ELR (cell line): Measurements from ENCODE around the gene CBX3.
A peak's percentile ranks its signal among the peaks of the same experiment; 100 is the strongest.
"Not testable (repeated sequence)": the region's sequence is repeated elsewhere in the genome, so short reads cannot be mapped to it uniquely, and the experiment has no call there.

Experiments
- DNase-seq: peaks from one replicate; pipeline ENCODE4 v3.0.0-alpha.2; 2015; ENCODE audit warnings: low read depth

CBX3 gene

GRCh38 chr7:26201247-26202018, at the start of gene CBX3:
Gene CBX3, plus strand, starts transcription at chr7:26201745. Its CDS starts 1,254 bp downstream, at chr7:26202999.
- peak; percentile 92 for DNase-seq

DNA sequence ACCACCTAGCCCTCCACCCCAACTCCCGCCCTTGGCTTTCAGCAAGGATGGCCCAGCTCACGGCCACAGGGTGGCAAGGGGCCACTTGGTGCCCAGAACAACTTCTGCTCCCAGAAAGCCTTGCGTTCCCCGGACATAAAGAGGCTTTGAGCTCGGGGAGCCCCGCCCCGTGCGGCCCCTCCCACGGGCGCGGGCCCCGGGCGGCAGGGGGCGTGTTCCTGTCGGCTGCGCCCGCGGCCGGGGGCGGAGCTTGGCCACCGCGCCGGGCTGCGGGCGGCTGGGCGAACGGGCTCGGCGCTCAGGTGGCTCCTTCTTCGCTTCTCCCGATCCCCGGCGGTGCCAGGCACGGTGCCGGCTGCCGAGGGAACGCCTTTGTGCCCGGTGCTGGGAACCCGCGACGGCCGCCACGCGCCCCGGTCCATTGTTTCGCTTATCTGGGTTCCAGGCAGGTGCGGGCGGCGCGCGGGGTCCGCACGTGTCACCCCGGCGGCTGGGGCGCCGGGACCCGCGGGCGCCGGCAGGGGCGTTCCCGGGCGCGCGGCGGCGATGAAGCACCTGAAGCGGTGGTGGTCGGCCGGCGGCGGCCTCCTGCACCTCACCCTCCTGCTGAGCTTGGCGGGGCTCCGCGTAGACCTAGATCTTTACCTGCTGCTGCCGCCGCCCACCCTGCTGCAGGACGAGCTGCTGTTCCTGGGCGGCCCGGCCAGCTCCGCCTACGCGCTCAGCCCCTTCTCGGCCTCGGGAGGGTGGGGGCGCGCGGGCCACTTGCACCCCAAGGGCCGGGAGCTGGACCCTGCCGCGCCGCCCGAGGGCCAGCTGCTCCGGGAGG, 49.4 kb upstream of the CBX3 start, which contains the start of gene NFE2L3:
Gene NFE2L3, plus strand, starts transcription at position 246 of the 829 bp plus-strand sequence. Its CDS starts 301 bp downstream, at position 547.
- DNase-seq: peak; percentile 85

DNA sequence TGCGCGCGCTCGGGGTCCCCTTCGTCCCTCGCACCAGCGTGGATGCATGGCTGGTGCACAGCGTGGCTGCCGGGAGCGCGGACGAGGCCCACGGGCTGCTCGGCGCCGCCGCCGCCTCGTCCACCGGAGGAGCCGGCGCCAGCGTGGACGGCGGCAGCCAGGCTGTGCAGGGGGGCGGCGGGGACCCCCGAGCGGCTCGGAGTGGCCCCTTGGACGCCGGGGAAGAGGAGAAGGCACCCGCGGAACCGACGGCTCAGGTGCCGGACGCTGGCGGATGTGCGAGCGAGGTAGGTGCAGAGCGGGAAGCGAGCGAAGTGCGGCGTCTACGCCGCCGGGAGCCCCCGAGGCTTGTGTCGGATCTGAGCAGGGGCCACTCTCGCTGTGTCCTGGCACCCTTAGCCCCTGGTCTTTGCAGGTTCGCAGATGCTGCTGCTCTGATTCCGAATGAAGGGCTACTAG, 48.7 kb upstream of the CBX3 start:
- peak; percentile 30 for DNase-seq

GRCh38 chr7:26153241-26153822, 48.2 kb upstream of the CBX3 start:
- peak; percentile 35 for DNase-seq

DNA sequence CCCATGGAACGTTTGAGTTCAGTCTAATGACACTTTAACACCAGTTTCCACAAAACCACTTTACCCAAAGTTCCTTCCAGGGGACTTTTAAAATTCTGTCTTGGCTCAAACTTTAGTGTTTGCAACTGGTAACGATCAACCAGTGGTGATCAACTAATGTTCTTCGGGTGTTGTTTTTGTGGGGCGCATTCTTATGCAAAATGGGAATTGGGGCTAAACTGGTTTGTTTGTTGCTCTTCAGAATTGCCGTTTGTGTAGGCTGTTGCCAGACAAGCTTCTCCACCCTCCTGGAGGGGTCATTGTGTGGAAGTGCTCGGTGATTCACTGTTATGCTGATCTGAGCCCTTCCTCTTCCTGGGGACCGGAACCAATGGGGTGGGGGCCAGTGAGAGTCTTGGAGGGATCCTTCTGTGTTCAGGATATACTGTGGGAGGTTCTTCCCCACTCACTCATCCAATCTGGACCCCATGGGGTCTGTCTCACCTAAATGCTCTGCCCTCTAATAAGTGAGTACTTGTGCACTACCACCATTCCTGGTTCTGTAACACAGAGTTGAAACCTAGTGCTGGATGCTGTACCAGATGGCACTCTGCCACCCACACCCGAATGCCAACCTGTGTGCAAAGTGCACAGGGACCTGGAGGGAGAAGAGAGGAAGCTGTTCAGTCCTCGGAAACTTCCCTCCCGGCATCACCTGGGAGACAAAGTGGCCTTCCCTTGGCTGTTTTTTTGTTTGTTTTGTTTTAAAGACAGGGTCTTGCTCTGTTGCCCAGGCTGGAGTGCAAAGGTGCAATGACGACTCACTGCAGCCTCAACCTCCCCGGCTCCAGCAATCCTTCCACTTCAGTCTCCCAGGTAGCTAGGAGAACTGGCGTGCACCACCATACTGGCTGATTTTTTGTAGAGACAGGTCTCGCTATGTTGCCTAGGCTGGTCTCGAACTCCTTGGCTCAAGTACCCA, 47.4 kb upstream of the CBX3 start:
- peak; percentile 89 for DNase-seq

DNA sequence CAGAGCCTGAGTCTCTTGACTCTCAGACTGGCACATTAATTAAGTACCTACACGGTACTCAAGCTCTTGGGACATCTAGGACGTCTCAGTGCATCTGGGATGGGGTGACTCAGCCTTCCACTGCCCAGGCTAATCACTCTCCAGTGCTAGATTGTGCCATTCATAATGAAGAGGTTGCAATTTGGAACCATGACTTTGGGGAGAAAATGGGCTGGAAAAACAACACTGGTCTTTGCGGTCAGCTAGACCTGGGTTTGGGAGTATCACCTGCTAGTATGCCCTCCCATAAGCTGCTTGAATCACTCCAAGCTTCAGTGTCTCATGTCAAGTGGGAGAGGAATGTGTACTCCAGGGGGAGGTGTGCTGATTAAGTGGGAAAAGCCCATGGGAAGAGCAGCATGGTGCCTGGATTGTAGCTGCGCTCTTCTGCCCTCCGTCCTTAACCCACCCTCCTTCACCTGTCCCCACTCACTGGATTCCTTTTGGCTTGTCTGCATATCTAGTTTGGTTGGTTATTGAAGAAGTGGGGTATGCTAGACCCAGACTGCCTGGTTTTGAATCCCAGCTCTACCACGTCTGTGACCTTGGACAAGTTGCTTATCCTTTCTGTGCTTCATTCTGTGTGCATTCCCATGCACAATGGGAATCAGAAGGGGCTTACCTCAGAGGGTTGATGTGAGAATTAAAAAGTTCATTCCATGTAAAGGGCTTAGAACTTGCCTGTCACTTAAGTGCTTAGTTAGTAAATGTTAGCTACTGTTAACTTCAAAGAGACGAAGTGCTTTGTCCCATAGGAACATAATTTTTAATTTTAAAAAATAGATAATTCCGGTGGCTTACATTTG, 45.8 kb upstream of the CBX3 start:
- peak; percentile 85 for DNase-seq

DNA sequence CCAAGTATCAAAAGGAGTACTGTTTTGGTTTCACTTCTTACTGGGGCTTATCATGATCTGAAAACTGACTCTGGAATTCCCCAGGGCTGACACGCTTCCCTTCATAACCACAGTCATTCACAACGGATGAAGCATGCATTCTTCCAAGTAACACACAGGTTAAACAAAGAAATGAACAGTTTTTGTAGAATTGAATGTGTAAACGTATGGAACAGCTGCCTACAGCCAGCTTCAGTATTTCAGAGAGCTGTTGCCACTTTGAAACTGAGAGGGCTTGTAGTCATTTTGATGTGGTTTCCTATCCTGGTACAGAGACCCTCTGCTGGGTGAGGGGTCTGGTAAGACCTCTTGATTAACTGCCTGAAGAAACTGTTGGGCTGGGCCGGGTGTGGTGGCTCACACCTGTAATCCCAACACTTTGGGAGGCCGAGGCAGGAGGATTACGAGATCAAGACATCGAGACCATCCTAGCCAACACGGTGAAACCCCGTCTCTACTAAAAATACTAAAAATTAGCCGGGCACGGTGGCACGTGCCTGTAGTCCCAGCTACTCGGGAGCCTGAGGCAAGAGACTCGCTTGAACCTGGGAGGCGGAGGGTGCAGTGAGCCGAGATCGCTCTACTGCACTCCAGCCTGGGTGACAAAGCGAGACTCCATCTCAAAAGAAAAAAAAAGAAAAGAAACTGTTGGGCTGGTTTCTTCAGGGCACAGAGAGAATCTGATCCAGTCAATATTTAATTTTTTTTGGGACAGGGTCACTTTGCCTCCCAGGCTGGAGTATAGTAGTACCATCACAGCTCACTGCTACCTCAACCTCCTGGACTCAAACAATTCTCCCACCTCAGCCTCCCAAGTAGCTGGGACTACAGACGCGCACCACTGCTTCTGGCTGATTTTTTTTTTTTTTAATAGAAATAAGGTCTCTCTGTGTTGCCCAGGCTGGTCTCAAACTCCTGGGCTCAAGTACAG, 44.8 kb upstream of the CBX3 start:
- DNase-seq: peak; percentile 98

DNA sequence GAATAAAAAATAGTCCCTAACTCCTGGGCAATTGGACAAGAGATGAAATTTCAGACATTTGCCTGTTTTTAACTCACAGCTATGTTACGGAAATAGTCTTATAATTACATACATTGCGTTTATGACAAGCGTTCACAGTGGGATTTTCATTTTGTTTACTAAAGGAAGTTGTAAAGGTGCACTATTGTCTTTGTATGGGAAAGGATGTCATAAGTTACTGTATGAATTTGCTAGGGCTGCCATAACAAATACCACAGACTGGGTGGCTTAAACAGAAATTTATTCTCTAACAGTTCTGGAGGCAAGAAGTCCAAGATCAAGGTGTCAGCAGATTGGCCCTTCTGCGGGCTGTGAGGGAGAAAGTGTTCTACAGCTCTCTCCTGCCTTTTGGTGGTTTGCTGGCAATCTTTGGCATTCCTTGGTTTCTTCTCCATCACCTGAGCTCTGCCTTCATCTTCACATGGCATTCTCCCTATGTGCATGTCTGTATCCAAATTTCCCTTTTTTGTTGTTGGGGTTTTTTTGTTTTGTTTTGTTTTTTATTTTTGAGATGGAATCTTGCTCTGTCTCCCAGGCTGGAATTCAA, 43.9 kb upstream of the CBX3 start:
- DNase-seq: no peak

DNA sequence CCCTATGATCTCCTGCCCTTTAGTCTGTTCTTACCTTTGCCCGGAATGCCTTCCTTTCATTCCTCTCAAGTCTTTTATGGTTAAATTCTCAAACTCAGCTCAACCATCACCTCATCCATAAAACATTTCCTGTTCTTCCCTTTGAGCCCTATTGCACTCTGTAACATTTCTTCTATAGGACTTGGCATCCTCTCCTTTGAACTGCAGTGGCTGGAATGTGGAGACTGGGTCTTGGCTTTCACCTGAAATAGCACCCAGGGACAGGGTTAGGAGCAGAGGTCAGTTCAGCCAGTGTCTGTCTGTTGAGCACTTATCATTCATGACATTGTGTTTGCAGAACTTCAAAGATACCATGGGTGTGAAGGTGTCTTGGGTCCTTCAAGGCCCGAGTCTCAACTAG, 42.3 kb upstream of the CBX3 start:
- peak; percentile 54 for DNase-seq

GRCh38 chr7:26160896-26161295, 40.6 kb upstream of the CBX3 start:
- DNase-seq: no peak

- DNase-seq: no peak
Measured at GRCh38 chr7:26162431-26162830, 39.1 kb upstream of the CBX3 start.

GRCh38 chr7:26163804-26164203, 37.7 kb upstream of the CBX3 start:
- not testable (repeated sequence) for DNase-seq

GRCh38 chr7:26165950-26166683, 35.4 kb upstream of the CBX3 start:
- DNase-seq: no peak

DNA sequence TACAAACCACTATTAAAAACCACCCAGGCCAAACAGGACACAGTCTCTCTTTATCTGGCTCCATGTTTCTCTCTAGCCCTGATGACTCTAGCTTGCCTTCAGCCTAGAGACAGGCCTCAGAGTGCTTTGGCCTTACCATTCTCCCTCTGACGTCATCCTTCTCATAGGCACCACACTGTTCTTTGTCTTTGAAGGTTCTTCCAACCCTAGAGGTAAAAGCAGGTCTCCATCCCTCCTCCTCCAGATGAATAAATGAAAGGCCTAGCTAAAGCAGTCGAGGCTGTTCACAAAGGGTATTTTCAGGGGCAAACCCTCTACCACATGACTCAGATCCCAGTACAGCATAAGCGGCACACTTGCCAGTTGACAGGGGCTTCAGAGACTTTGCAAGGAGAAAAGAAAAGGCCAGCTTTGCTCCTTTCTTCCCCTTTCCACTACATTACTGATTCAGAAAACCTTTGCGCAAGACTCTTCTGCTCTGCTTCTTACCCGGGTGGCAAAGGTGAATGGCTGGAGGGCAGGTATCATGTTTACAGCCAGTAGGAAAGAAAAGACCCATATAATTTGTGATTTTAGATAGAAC, 34.8 kb upstream of the CBX3 start:
- DNase-seq: no peak

DNA sequence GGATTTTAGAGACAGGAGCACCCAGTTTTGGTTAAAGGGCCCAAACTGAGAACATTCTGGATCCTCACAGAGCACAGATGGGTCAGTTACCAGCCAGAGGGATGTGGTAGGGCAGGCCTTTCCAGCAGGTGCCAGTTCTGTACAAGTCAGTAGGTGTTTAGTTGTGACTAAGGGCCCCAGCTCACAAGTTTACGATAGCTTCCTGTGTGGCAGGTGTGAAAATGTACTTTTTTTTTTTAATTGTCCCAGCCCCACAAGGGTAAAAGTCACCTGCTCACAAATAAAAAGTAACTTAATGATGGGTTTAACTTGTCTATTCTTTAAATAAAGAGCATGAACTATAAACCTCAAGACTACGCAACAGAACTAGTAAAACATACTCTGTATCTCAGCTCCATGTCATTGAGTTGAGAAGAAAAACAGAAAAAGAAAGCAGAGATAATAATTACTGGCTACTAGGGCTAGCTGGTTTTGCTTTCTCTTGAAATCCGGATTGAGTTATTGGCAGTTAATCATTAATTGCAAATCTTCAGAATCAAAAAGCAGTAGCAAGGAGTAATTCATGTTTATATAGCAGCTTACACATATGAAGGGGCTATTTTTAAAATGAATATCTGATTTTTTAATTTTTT, 34.1 kb upstream of the CBX3 start:
- no peak for DNase-seq

DNA sequence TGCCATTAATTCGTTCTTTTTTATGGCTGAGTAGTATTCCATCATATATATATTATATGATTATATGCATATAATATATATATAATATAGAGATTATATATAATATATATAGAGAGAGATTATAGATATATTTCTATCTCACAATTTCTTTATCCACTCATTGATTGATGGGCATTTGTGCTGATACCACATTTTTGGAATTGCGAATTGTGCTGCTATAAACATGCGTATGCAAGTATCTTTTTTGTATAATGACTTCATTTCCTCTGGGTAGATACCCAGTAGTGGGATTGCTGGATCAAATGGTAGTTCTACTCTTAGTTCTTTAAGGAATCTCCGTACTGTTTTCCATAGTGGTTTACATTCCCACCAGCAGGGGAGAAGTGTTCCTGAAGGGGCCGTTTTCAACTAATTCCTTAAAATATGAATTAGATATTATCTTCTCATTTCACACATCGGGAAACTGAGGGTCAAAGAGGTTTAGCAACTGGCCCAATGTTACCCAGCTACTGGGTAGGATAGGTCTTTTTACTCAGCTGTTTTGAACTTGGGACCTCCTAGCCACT, 33.0 kb upstream of the CBX3 start:
- no peak for DNase-seq

DNA sequence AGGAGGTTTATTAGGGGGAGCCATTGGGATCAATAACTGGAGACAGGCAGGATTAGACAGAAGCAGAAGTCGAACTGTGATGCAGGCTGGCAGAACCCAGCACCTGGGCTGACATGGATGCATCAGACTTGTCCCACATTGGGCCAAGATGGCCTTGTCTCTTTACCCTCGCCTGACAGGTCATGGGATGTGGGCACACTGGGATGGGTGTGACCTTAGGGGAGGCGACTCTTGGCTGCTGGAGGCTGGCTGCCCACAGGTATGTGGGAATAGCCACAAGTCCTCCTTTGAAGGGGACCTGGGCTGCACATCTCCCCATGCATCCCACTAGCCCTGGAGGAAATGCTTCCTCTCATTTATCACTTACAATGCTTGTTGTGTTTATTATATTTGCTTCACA, 32.3 kb upstream of the CBX3 start:
- DNase-seq: no peak
